Testis (tissue), 3 donors: ENCODE measurements around the gene MPRIP. TPM values are rescaled to one million over a fixed set of nuclear protein-coding genes. Genes with fewer than 3 reads are reported as not detected.
"Not testable (repeated sequence)": the region's sequence is repeated elsewhere in the genome, so short reads cannot be mapped to it uniquely, and the experiment has no call there.

Source experiments
- DNase-seq: peaks from one replicate; pipeline ENCODE4 v3.0.0-alpha.2; 2019
- H3K27ac ChIP-seq, 2 donors: fragments of 200-600 bp; sonication (generic); one replicate each; pipeline ENCODE4 v1.5.1; 2019
- H3K27me3 ChIP-seq: fragments of 200-600 bp; sonication (generic); one replicate; pipeline ENCODE4 v1.5.1; 2019
- H3K36me3 ChIP-seq: fragments of 200-600 bp; sonication (generic); one replicate; pipeline ENCODE4 v1.5.1; 2017; ENCODE audit warnings: low read depth; ENCODE audit errors: missing control alignments
- H3K4me1 ChIP-seq: fragments of 200-600 bp; sonication (generic); one replicate; pipeline ENCODE4 v1.5.1; 2019
- H3K4me3 ChIP-seq, 2 donors: fragments of 200-600 bp; sonication (generic); one replicate each; pipeline ENCODE4 v1.5.1; 2017 to 2019
- H3K9me3 ChIP-seq: fragments of 200-600 bp; sonication (generic); one replicate; pipeline ENCODE4 v1.5.1; 2017
- CTCF ChIP-seq, 3 experiments: fragments of 450-650 bp in 2 of 3; fragments of 200-600 bp in 1 of 3; sonication (generic) in 1 of 3; IDR thresholded peaks; one replicate each; pipeline ENCODE4 v1.5.1; 2016 to 2019; ENCODE audit warnings: antibody characterized with exemption in 3 of 3, mild to moderate bottlenecking in 2 of 3, moderate library complexity in 1 of 3
- POLR2A ChIP-seq: fragments of 450-650 bp; IDR thresholded peaks from one replicate; pipeline ENCODE4 v1.6.1; 2017; ENCODE audit warnings: antibody characterized with exemption, mild to moderate bottlenecking, moderate library complexity
- WGBS, 2 donors: methylation state at CpG; one replicate each; pipeline ENCODE4 v1.1.5; 2018; 5-methylcytosine and 5-hydroxymethylcytosine counted together
- intact Hi-C: fragments of 100-400 bp; cut with DNase I; formaldehyde crosslinking; loops from one replicate; pipeline ENCODE4 v1.15.1; 2023; ENCODE audit warnings: low total_unique reads
- polyA plus RNA-seq: library from polyadenylated mRNA; stranded (reverse); fragments of 350-450 nt; fragmentation: Illumina TruSeq; extraction: RNeasy Lipid Tissue Mini Kit (QIAGEN cat#74804); gene quantifications from one replicate; pipeline ENCODE4 v1.2.3, GENCODE V29; 2014; ENCODE audit warnings: low read depth, low replicate concordance; ENCODE audit not compliant: insufficient read depth
- total RNA-seq, 2 donors: library from RNA; depleted of rRNA; stranded (reverse); fragments of >200 nt; gene quantifications; one replicate each; pipeline ENCODE4 v1.2.3, GENCODE V29; 2016

Gene MPRIP
- total and polyA plus RNA-seq, 3 donors from 2014 or later = 191 to 337 (median 304) TPM

GRCh38 chr17:17155568-17155967 lies 113.3 kb downstream of the MPRIP start:
- Histone ChIP-seq H3K27me3 (no peaks in the 10 kb centered on the region), H3K27ac (no peak overlapping the region), H3K4me1 (peaks cover 9% of the 10 kb centered on the region), H3K36me3 (peaks cover 7% of the 10 kb centered on the region), H3K9me3 (no peaks in the 10 kb centered on the region), H3K4me3 (no peak overlapping the region)
- no peak for DNase-seq
- TF ChIP-seq CTCF (IDR thresholded peaks at IDR 0.05) (no peak), POLR2A (no peak)
- 93 to 96% methylated on average over 3 of the region's 3 CpGs for WGBS, 2 donors
- intact Hi-C loops = no loop called here

- H3K27ac ChIP-seq = no peak overlapping the region
- H3K36me3 ChIP-seq = peaks cover 9% of the 10 kb centered on the region
- no peak for DNase-seq
- TF ChIP-seq CTCF (IDR thresholded peaks at IDR 0.05) = no peak
- TF ChIP-seq POLR2A = no peak
- H3K27me3 ChIP-seq = no peaks in the 10 kb centered on the region
- H3K9me3 ChIP-seq = no peaks in the 10 kb centered on the region
- intact Hi-C loops = no loop called here
- peaks cover 9% of the 10 kb centered on the region for H3K4me1 ChIP-seq
- no peak overlapping the region for H3K4me3 ChIP-seq
- WGBS, 2 donors = 87 to 94% methylated on average over 4 of the region's 4 CpGs
These were observed 113.8 kb downstream of the MPRIP start for GRCh38 chr17:17156107-17156506.

GRCh38 chr17:17156511-17156910 lies 114.3 kb downstream of the MPRIP start:
- H3K27ac ChIP-seq = no peak overlapping the region
- H3K4me1 ChIP-seq = peaks cover 8% of the 10 kb centered on the region
- no peaks in the 10 kb centered on the region for H3K9me3 ChIP-seq
- H3K27me3 ChIP-seq = no peaks in the 10 kb centered on the region
- WGBS, 2 donors = 72 to 81% methylated on average over 6 to 10 of the region's 10 CpGs
- H3K36me3 ChIP-seq = peaks cover 9% of the 10 kb centered on the region
- no peak for DNase-seq
- H3K4me3 ChIP-seq = no peak overlapping the region
- intact Hi-C loops = no loop called here
- TF ChIP-seq POLR2A (no peak), CTCF (IDR thresholded peaks at IDR 0.05) (no peak)

DNA sequence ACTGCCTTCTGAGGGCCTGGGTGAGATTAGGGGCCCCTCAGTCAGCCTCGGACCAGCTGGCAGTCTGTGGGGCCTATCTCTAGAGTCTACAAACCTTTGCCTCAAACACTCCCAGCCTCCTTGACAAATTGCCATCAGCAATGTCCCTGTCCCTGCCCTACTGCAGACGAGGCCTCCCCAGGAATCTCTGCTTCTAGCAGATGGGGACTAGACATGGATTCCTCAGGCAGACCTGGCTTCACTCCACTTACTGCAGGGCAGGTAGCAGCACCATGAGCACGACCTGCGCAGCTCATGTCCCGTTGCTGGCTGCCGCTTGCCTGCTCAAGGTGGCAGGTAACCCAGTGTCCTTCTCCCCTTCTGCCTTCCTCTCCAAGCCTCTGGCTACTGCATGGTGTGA lies 114.8 kb downstream of the MPRIP start:
- Histone ChIP-seq H3K27ac (no peak overlapping the region), H3K36me3 (peaks cover 9% of the 10 kb centered on the region), H3K9me3 (no peaks in the 10 kb centered on the region), H3K27me3 (no peaks in the 10 kb centered on the region), H3K4me1 (peaks cover 4% of the 10 kb centered on the region), H3K4me3 (no peak overlapping the region)
- TF ChIP-seq CTCF (IDR thresholded peaks at IDR 0.05) = no peak
- TF ChIP-seq POLR2A = no peak
- 82 to 92% methylated on average over 6 of the region's 6 CpGs for WGBS, 2 donors
- intact Hi-C loops = no loop called here
- no peak for DNase-seq

DNA sequence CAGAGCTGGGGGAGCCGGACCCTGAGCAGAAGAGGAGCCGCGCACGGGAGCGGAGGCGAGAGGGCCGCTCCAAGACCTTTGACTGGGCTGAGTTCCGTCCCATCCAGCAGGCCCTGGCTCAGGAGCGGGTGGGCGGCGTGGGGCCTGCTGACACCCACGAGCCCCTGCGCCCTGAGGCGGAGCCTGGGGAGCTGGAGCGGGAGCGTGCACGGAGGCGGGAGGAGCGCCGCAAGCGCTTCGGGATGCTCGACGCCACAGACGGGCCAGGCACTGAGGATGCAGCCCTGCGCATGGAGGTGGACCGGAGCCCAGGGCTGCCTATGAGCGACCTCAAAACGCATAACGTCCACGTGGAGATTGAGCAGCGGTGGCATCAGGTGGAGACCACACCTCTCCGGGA lies 116.2 kb downstream of the MPRIP start:
- H3K36me3 ChIP-seq, H3K27ac ChIP-seq, H3K9me3 ChIP-seq, intact Hi-C loops, DNase-seq, H3K4me3 ChIP-seq, H3K27me3 ChIP-seq, H3K4me1 ChIP-seq: not testable (repeated sequence)
- WGBS, 2 donors = 94 to 96% methylated on average over 30 to 33 of the region's 33 CpGs
